Erythroblast (primary cell): ENCODE measurements around the gene MYLK.

Source experiments
- DNase-seq, 2 experiments: peaks; one replicate each; lab custom pipeline; 2025; lab: John Stamatoyannopoulos, UW
- GATA1 ChIP-seq: IDR thresholded peaks from 2 replicates; pipeline ENCODE4 v1.6.1; 2011; ENCODE audit warnings: low read depth, mild to moderate bottlenecking, control low read depth, low read length, moderate library complexity
- POLR2A ChIP-seq: IDR thresholded peaks from 2 replicates; pipeline ENCODE4 v1.6.1; 2011; ENCODE audit warnings: mild to moderate bottlenecking, low read length

MYLK gene

GRCh38 chr3:123584988-123585937 lies 298.9 kb downstream of the MYLK start, which contains the start of gene HACD2:
HACD2 (minus strand) TSS chr3:123585053; CDS start chr3:123585027, 26 bp downstream.
- TF ChIP-seq GATA1 (no peak), POLR2A (peak; percentile 71)
- DNase-seq = peak; percentile 97

- TF ChIP-seq GATA1 (no peak), POLR2A (no peak)
- no peak for DNase-seq
Measured at GRCh38 chr3:123584284-123584987, 299.7 kb downstream of the MYLK start.

GRCh38 chr3:123583561-123583960 lies 300.6 kb downstream of the MYLK start:
- TF ChIP-seq GATA1 (no peak), POLR2A (peak; percentile 9)
- DNase-seq = no peak

- TF ChIP-seq POLR2A (no peak), GATA1 (no peak)
- no peak for DNase-seq
Measured at GRCh38 chr3:123582315-123582714, 301.8 kb downstream of the MYLK start.

- DNase-seq = no peak
- TF ChIP-seq POLR2A (no peak), GATA1 (no peak)
Measured at GRCh38 chr3:123576122-123576521, 308.0 kb downstream of the MYLK start.

- no peak for DNase-seq
- TF ChIP-seq POLR2A = no peak
- no peak for TF ChIP-seq GATA1
Measured at GRCh38 chr3:123571973-123572365, 312.2 kb downstream of the MYLK start.

GRCh38 chr3:123571264-123571972 lies 312.7 kb downstream of the MYLK start:
- DNase-seq = no peak
- TF ChIP-seq GATA1 (no peak), POLR2A (no peak)

GRCh38 chr3:123568875-123569274 lies 315.3 kb downstream of the MYLK start:
- TF ChIP-seq GATA1 (no peak), POLR2A (no peak)
- peak; percentile 26 to 65 for DNase-seq

- no peak for DNase-seq
- TF ChIP-seq POLR2A (no peak), GATA1 (no peak)
Measured at GRCh38 chr3:123568034-123568433, 316.1 kb downstream of the MYLK start.

GRCh38 chr3:123564056-123564455 lies 320.1 kb downstream of the MYLK start:
- DNase-seq = no peak
- no peak for TF ChIP-seq GATA1
- no peak for TF ChIP-seq POLR2A

GRCh38 chr3:123562547-123562946 lies 321.6 kb downstream of the MYLK start:
- no peak for TF ChIP-seq GATA1
- no peak for TF ChIP-seq POLR2A

GRCh38 chr3:123561188-123561587 lies 322.9 kb downstream of the MYLK start:
- no peak for DNase-seq
- no peak for TF ChIP-seq GATA1
- TF ChIP-seq POLR2A = no peak

More at GRCh38 chr3:123562547-123562946, 321.6 kb downstream of the MYLK start:
- no peak for DNase-seq
